ENCODE results near the gene EXD1.
"Not testable (repeated sequence)": the region's sequence is repeated elsewhere in the genome, so short reads cannot be mapped to it uniquely, and the experiment has no call there.

Gene EXD1

DNA sequence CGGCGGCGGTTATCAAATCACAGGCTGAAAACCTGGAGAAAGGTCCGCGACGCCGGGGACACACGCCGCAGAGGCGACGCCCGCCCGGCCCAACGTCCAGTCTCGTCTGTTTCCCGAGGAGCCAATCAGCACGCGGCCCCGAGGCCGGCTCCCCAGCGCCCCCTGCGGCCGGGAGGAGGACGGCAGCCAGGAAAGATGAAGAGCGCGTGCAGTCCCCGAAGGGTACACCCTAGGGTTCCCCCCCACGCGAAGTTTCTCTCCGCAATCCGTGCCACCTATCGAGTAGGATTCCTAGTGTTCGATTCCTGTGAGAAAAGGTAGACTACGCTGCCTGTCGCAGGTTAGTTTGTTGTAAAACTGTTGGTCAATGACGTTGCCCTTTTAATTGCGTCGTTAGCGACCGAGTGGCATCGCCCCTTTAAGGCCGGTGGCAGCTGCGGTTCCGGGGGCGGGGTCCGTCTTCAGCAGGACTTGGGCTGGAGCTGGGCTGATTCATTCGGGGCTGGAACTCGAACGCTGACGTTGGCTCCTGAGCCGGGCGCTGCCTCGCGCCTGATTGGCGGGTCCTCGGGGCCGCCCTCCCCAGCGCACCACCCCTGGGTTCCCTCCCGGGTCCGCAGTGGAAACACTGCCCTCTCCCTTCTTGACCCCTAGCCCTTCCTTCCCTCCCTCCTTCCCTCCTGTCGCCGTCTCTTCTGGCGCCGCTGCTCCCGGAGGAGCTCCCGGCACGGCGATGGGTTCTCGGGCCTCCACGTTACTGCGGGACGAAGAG, at the start of gene EXD1, which contains the start of gene CHP1:
Gene EXD1, minus strand, starts transcription at position 108 of the 772 bp plus-strand sequence. CDS start 4,182 bp downstream, outside the sequence.
Gene CHP1, plus strand, starts transcription at position 619 of the 772 bp plus-strand sequence. Its CDS starts 115 bp downstream, at position 734.
- peak; percentile 98 for DNase-seq (ENCODE audit: low read depth)

DNA sequence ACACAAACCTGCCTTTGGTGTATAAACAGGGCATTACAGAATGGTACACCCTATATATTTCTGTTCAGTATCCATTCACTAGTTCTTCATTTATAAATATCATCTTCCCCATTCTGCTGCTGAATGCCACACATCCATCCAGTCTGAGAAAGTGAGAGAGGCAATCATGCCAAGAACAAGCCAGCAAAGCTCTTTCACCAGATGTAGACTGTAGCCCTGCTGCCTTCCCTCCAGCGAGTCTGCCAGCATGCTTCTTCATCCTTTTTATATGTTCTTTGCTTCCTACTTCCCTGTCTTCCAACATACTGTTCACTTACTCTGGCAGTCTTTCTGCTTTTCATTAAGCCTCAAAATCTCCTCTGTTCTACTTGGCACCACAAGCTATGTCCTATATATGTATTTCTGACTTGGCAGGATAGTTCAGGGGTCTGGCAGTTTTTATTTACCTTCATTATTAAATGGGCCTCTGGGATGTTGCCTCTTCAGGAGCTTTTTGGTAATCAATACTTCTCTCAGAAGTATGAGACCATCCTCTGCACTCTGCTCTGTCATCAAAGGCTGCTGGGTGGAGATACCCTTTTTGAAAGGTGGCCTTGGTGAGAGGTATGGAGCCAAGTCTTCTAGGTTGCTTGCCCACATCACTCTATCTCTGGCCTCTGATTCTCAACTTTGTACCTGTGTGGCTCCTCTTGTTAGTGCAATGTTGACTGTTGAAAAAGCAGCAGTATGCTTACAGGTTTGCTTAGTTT, 49.2 kb upstream of the EXD1 start:
- no peak for DNase-seq (ENCODE audit: low read depth)

GRCh38 chr15:41278319-41278718, 47.8 kb upstream of the EXD1 start:
- no peak for DNase-seq (ENCODE audit: low read depth)

DNA sequence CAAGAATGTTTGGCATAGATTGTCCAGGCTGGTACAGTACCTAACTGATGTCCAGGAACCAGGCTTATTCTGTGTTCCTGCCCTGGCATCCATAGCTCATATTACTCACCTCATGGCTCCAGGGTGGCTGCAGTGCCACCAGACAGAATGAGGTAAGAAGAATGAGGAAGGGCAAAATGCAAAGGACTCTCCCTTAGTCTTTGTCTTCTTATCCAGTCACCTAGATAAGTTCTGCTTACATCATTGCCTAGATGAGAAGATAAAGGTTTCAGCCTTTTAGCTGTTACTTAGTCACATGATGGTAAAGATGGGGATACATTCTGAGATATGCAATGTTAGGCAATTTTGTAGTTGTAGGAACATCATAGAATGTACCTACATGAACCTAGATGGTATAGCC, 46.3 kb upstream of the EXD1 start:
- DNase-seq (ENCODE audit: low read depth): no peak

GRCh38 chr15:41269887-41270286, 39.3 kb upstream of the EXD1 start:
- no peak for DNase-seq (ENCODE audit: low read depth)

- no peak for DNase-seq (ENCODE audit: low read depth)
Measured at GRCh38 chr15:41263891-41264351, 33.4 kb upstream of the EXD1 start.

DNA sequence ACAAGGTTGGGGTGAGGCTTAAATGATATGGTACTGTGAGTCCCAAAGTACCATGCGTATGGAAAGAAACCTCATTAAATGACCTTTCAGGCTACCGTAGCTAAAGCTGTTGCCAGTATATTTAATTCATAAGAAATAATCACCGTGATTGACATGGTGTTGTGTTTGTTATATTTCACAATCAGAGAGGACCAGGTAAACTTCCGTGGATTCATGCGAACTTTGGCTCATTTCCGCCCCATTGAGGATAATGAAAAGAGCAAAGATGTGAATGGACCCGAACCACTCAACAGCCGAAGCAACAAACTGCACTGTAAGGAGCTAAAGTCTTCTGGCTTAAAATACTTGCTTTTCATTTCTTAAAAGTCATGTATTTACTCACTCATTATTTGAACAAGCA, 32.0 kb upstream of the EXD1 start:
- DNase-seq (ENCODE audit: low read depth): no peak

DNA sequence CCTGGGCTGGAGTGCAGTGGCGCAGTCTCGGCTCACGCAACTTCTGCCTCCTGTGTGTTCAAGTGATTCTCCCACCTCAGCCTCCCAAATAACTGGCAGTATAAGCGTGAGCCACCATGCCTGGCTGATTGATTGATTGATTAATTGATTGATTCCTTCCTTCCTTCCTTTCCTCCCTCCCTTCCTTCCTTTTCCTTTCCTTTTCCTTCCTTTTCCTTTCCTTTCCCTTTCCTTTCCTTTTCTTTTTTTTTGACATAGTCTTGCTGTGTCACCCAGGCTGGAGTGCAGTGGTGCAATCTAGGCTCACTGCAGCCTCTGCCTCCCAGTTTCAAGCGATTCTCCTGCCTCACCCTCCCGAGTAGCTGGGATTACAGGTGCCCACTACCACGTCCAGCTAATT, 30.4 kb upstream of the EXD1 start:
- not testable (repeated sequence) for DNase-seq (ENCODE audit: low read depth)

- no peak for DNase-seq (ENCODE audit: low read depth)
Measured at GRCh38 chr15:41259546-41260189, 29.1 kb upstream of the EXD1 start.

- DNase-seq (ENCODE audit: low read depth): no peak
Measured at GRCh38 chr15:41258750-41259471, 28.4 kb upstream of the EXD1 start.

- no peak for DNase-seq (ENCODE audit: low read depth)
Measured at GRCh38 chr15:41256577-41257038, 26.1 kb upstream of the EXD1 start.

- no peak for DNase-seq (ENCODE audit: low read depth)
Measured at GRCh38 chr15:41256103-41256502, 25.5 kb upstream of the EXD1 start.

DNA sequence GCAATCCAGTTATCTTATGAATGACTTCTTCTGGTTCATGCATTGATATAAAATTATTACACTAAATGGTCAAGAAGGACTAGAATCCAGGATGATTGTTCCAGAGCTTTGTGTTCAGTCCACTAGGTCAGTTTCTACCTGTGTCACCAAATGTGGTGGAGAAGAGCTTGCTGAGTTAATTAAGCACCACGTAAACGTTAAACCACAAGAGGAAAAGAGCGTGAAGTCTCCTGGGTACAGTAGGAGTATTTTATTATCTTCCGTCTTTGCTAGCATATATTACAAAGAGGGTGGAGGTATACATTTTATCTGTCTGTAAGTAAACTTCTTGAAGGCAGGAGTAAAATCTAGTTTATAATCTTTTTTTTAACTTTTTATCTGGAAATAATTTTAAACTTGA, 24.0 kb upstream of the EXD1 start:
- DNase-seq (ENCODE audit: low read depth): no peak

DNA sequence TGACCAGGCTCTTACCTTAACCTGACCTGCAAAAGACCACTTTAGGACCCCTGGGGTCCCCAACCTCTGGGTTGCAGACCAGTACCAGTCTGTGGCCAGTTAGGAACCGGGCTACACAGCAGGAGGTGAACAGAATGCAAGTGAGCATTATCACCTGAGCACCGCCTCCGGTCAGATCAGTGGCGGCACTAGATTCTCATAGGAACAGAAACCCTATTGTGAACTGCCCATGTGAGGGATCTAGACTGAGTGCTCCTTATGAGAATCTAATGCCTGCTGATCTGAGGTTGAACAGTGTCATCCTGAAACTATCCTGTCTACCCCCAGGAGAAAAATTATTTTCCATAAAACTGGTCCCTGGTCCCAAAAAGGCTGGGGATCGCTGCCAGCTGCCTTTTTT, 20.9 kb upstream of the EXD1 start:
- no peak for DNase-seq (ENCODE audit: low read depth)

GRCh38 chr15:41250745-41251144, 20.2 kb upstream of the EXD1 start:
- DNase-seq (ENCODE audit: low read depth): not testable (repeated sequence)

DNA sequence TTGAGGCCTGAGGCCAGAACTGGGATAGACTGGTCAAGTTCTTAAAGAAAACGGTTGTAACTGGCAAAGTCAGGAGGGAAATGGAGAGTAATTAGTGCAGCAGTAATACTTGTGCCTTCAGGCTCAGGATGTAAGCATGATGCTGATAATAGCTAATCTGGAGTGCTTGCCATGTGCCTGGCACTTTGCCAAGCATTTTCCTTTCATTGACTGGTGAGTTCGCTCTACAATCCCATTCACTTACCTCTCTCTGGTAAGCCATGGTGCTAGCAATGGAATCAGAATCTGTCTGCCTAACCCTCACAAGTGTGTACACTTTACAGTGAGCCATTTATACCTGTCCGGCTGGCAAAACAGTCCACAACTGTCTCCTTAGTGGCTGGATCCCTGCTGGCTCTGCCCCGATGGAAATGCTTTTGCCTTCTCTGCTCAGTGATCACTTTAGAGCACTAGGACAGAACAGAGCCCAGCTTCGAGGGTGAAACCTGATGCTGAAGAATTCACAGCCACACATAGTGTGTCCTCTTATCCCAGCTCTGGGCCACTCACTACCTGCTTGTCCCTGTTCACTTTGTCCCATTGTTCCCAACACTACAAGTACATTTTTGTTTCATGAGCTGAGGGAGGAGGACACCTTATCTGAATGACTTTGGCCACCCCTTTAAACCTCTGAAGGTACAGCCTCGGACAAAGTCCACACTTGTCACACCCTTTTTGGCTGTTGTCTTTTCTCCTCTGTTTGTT, 10.8 kb upstream of the EXD1 start:
- no peak for DNase-seq (ENCODE audit: low read depth)

- DNase-seq (ENCODE audit: low read depth): no peak
Measured at GRCh38 chr15:41238100-41238499, 7.5 kb upstream of the EXD1 start.

GRCh38 chr15:41235929-41236328, 5.4 kb upstream of the EXD1 start:
- DNase-seq (ENCODE audit: low read depth): no peak

DNA sequence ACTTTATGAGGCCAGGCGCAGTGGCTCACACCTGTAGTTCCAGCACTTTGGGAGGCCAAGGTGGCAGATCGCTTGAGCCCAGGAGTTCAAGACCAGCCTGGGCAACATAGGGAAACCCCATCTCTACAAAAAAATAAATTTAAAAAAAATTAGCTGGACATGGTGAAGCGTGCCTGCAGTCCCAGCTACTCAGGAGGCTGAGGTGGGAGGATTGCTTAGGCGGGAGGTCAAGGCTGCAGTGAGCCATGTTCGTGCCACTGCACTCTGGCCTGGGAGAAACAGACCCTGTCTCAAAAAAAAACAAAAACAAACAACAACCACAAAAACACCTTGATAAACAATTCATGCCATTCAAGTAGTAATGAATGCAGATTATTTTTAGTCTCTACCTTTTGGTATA, 4.7 kb upstream of the EXD1 start:
- DNase-seq (ENCODE audit: low read depth): not testable (repeated sequence)

GRCh38 chr15:41233367-41233771, 2.8 kb upstream of the EXD1 start:
- peak; percentile 74 for DNase-seq (ENCODE audit: low read depth)
